GM12878 (cell line): ENCODE measurements around the gene CNIH1. TPM values are rescaled to one million over a fixed set of nuclear protein-coding genes. Genes with fewer than 3 reads are reported as not detected.

Source experiments
- ATAC-seq: fragments of 200-7000 bp; cut with Tn5 transposase; 3 replicates; pipeline ENCODE4 v1.9.1; 2020; ENCODE audit warnings: mild to moderate bottlenecking, moderate library complexity
- BruUV-seq: library from RNA; stranded (reverse); fragments of 400-500 nt; replicated peaks from 2 replicates; lab custom pipeline; 2021; lab: Mats Ljungman, UMichigan
- CTCF ChIA-PET: fragments of 300-600 bp; sonication (Branson Sonifier 250); formaldehyde crosslinking; extraction: SDS; loops from one replicate; lab custom pipeline; 2021; ENCODE audit warnings: inconsistent platforms; lab: Yijun Ruan, JAX
- POLR2A ChIA-PET: fragments of 350-600 bp; formaldehyde crosslinking; extraction: SDS; loops from one replicate; lab custom pipeline; 2021; ENCODE audit warnings: inconsistent platforms; lab: Charles Lee
- RAD21 ChIA-PET: fragments of 300-600 bp; sonication (Branson Sonifier 250); formaldehyde crosslinking; loops from one replicate; lab custom pipeline; 2023; ENCODE audit warnings: antibody characterized with exemption; ENCODE audit not compliant: unreplicated experiment; lab: Charles Lee
- SMC1A ChIA-PET: fragments of 300-600 bp; sonication (Branson Sonifier 250); formaldehyde crosslinking; loops from one replicate; lab custom pipeline; 2023; ENCODE audit not compliant: unreplicated experiment, uncharacterized antibody; lab: Charles Lee
- DNase-seq: peaks from one replicate; pipeline ENCODE4 v3.0.0-alpha.2; 2011; ENCODE audit warnings: low read depth, low spot score
- FAIRE-seq: peaks from 3 replicates; lab custom pipeline; 2011; peaks lifted over from hg19 to GRCh38; lab: Jason Lieb, UNC
- H2AFZ ChIP-seq: 2 replicates; pipeline ENCODE4 v1.6.0; 2011; ENCODE audit warnings: low read depth, low read length, control low read depth; ENCODE audit not compliant: control insufficient read depth
- H3K27ac ChIP-seq: 2 replicates; pipeline ENCODE4 v1.5.1; 2011; ENCODE audit warnings: control low read depth; ENCODE audit not compliant: control insufficient read depth, insufficient read depth
- H3K27me3 ChIP-seq, 2 experiments: replicated peaks in 1 of 2; 2 replicates each; pipeline versions ENCODE4 v1.6.0 to v1.6.1; 2011; ENCODE audit warnings: low read length in 1 of 2; ENCODE audit not compliant: control insufficient read depth in 2 of 2, insufficient read depth in 2 of 2
- H3K36me3 ChIP-seq, 2 experiments: 2 replicates each; pipeline ENCODE4 v1.5.1; 2011; ENCODE audit warnings: low read length in 1 of 2; ENCODE audit not compliant: control insufficient read depth in 2 of 2, insufficient read depth in 2 of 2
- H3K4me1 ChIP-seq: 2 replicates; pipeline ENCODE4 v1.6.1; 2011; ENCODE audit warnings: mild to moderate bottlenecking, low read length, moderate library complexity, mixed read lengths; ENCODE audit not compliant: control insufficient read depth, insufficient read depth
- H3K4me2 ChIP-seq: 2 replicates; pipeline ENCODE4 v1.6.0; 2011; ENCODE audit warnings: control low read depth; ENCODE audit not compliant: control insufficient read depth, insufficient read depth
- H3K4me3 ChIP-seq: fragments of 200-600 bp; sonication (generic); 2 replicates; pipeline ENCODE4 v1.5.1; 2016
- H3K79me2 ChIP-seq: 2 replicates; pipeline ENCODE4 v1.6.0; 2011; ENCODE audit warnings: low read length; ENCODE audit not compliant: control insufficient read depth, insufficient read depth
- H3K9ac ChIP-seq: 2 replicates; pipeline ENCODE4 v1.8.0; 2011; ENCODE audit warnings: low read length, control low read depth, mixed read lengths; ENCODE audit not compliant: control insufficient read depth, insufficient read depth
- H3K9me3 ChIP-seq: replicated peaks from 3 replicates; pipeline ENCODE4 v1.5.1; 2011; ENCODE audit warnings: mild to moderate bottlenecking, low read length; ENCODE audit not compliant: control insufficient read depth, insufficient read depth
- H4K20me1 ChIP-seq: 2 replicates; pipeline ENCODE4 v1.6.0; 2011; ENCODE audit not compliant: control insufficient read depth, insufficient read depth
- ESRRA ChIP-seq: IDR thresholded peaks from 2 replicates; pipeline ENCODE4 v1.6.1; 2012; ENCODE audit warnings: mild to moderate bottlenecking, low read length, improper control_type of control experiment
- ETV6 ChIP-seq, 2 experiments: fragments of 450-650 bp in 1 of 2; IDR thresholded peaks in 1 of 2; conservative IDR thresholded peaks in 1 of 2; 2 replicates each; pipeline ENCODE4 v1.6.1; 2014; ENCODE audit warnings: antibody characterized with exemption in 1 of 2, borderline replicate concordance in 1 of 2, low read depth in 1 of 2, mild to moderate bottlenecking in 1 of 2, moderate library complexity in 1 of 2
- IRF4 ChIP-seq: IDR thresholded peaks from 2 replicates; pipeline ENCODE4 v1.6.1; 2011; ENCODE audit warnings: low read depth, low read length
- NR2C2 ChIP-seq: IDR thresholded peaks from 2 replicates; pipeline ENCODE4 v1.6.1; 2011; ENCODE audit warnings: borderline replicate concordance, low read depth; ENCODE audit not compliant: control insufficient read depth, insufficient read length
- WGBS: methylation state at CpG from one replicate; pipeline ENCODE4 v1.1.6; 2016; ENCODE audit warnings: low lambda C conversion rate; ENCODE audit not compliant: insufficient replicate concordance, insufficient coverage; ENCODE audit errors: missing lambda C conversion rate; 5-methylcytosine and 5-hydroxymethylcytosine counted together
- in situ Hi-C: fragments of 300-500 bp; cut with MboI; formaldehyde crosslinking; loops from 9 replicates; pipeline ENCODE4 v1.14.3; 2018; ENCODE audit warnings: mixed read lengths
- intact Hi-C: fragments of 100-400 bp; cut with micrococcal nuclease; formaldehyde crosslinking; loops from one replicate; pipeline ENCODE4 v1.14.2; 2022; ENCODE audit not compliant: unreplicated experiment
- polyA plus RNA-seq, 11 experiments: library from polyadenylated mRNA; depleted of rRNA in 4 of 11; unstranded in 6 of 11; stranded (reverse) in 5 of 11; fragments of >200 nt; fragmentation: Nextera tagmentation in 4 of 11; fragmentation: Illumina TruSeq in 1 of 11; extraction: Ambion mirVana in 4 of 11; extraction: Trizol in 1 of 11; gene quantifications; 1 replicate in 1 of 11; 2 replicates in 10 of 11; pipeline versions ENCODE4 v1.2.1 to v1.2.3, GENCODE V29; 2011 to 2016; ENCODE audit warnings: inconsistent platforms in 2 of 11, missing spikeins in 2 of 11, low read depth in 1 of 11
- total RNA-seq, 4 experiments: library from RNA; depleted of rRNA in 3 of 4; stranded (reverse); fragments of >200 nt in 3 of 4; fragmentation: Illumina TruSeq in 1 of 4; extraction: Trizol in 1 of 4; gene quantifications; 2 replicates each; pipeline versions ENCODE4 v1.2.1 to v1.2.3, GENCODE V29; 2013 to 2021
- TF ChIP-seq, protein P1 (sequence below): fragments of 450-650 bp; IDR thresholded peaks from 2 replicates; pipeline ENCODE4 v1.6.1; 2017; ENCODE audit warnings: mild to moderate bottlenecking, moderate library complexity

The CNIH1 gene
- total and polyA plus RNA-seq, 10 of the 15 experiments (the other 5 are each of a cell fraction or from before 2014, with no cell fraction given) = 48.9 to 274 (median 110) TPM

DNA sequence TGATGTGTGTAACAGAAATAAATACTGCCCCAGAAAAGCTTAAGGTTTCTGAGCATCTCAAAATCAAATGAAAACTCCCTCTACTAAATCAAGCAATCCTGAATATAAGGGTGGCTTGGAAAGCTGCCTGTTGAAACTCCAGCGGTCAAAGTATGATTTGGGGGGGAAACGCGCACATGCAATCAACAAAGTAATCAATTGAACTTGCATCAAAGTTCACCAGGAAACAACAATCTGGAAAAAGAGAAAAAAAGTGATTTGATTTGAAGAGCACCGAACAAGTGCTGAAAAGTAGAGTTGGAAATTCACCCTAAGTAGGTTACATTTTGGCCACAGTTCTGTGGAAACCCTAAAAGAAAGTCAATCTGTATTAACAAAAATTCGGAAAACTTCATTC is 700 bp downstream of the CNIH1 start:
- SMC1A ChIA-PET = no interaction called here
- RAD21 ChIA-PET = interaction anchor here (1.4 to 1.5 kb wide), 2 partner anchors 43 to 48 kb away, joined by 4 to 7 read pairs; partner anchors contain the start of genes CDKN3 and GMFB
- Histone ChIP-seq H2AFZ (peak overlapping the region; percentile 83; the same call in 1 of the 2 replicates), H4K20me1 (no peaks in the 10 kb centered on the region), H3K36me3 (no peaks in the 10 kb centered on the region), H3K79me2 (peaks cover 55% of the 10 kb centered on the region), H3K4me2 (peak overlapping the region; percentile 86), H3K4me1 (peaks cover 9% of the 10 kb centered on the region), H3K27ac (peak overlapping the region; percentile 85), H3K9ac (peak overlapping the region; percentile 83), H3K27me3 (no peaks in the 10 kb centered on the region), H3K4me3 (peak overlapping the region; percentile 72), H3K9me3 (no peaks in the 10 kb centered on the region; the same call in 2 of the 3 replicates)
- intact Hi-C loops = loop anchor here (2.0 kb wide), 1 partner anchor 48 kb away; the partner anchor contains the start of gene GMFB
- in situ Hi-C loops = no loop called here
- ATAC-seq = no peak
- BruUV-seq = no TSS peak
- CTCF ChIA-PET = interaction anchor here (0.9 to 1.9 kb wide), 6 partner anchors 10 to 48 kb away, joined by 3 to 8 read pairs (median 4); partner anchors contain the start of genes CDKN3 and GMFB
- no peak for FAIRE-seq
- WGBS = under 1% methylated on average over 5 of the region's 5 CpGs
- POLR2A ChIA-PET = interaction anchor here (1.0 kb wide), 1 partner anchor 43 kb away, joined by 8 read pairs; the partner anchor contains the start of gene CDKN3
- DNase-seq = no peak
- TF ChIP-seq IRF4 (no peak), ESRRA (no peak), NR2C2 (no peak), ETV6 (conservative IDR thresholded peaks at IDR 0.05 in 1 of 2, IDR thresholded peaks at IDR 0.05 in 1 of 2; ENCODE audit: borderline replicate concordance in 1 of 2, low read depth in 1 of 2) (no peak)
- TF ChIP-seq, protein P1, sequence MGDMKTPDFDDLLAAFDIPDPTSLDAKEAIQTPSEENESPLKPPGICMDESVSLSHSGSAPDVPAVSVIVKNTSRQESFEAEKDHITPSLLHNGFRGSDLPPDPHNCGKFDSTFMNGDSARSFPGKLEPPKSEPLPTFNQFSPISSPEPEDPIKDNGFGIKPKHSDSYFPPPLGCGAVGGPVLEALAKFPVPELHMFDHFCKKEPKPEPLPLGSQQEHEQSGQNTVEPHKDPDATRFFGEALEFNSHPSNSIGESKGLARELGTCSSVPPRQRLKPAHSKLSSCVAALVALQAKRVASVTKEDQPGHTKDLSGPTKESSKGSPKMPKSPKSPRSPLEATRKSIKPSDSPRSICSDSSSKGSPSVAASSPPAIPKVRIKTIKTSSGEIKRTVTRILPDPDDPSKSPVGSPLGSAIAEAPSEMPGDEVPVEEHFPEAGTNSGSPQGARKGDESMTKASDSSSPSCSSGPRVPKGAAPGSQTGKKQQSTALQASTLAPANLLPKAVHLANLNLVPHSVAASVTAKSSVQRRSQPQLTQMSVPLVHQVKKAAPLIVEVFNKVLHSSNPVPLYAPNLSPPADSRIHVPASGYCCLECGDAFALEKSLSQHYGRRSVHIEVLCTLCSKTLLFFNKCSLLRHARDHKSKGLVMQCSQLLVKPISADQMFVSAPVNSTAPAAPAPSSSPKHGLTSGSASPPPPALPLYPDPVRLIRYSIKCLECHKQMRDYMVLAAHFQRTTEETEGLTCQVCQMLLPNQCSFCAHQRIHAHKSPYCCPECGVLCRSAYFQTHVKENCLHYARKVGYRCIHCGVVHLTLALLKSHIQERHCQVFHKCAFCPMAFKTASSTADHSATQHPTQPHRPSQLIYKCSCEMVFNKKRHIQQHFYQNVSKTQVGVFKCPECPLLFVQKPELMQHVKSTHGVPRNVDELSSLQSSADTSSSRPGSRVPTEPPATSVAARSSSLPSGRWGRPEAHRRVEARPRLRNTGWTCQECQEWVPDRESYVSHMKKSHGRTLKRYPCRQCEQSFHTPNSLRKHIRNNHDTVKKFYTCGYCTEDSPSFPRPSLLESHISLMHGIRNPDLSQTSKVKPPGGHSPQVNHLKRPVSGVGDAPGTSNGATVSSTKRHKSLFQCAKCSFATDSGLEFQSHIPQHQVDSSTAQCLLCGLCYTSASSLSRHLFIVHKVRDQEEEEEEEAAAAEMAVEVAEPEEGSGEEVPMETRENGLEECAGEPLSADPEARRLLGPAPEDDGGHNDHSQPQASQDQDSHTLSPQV = no peak
